Large intestine (tissue), 3 donors: ENCODE measurements around the gene ZNF532. TPM values are rescaled to one million over a fixed set of nuclear protein-coding genes. Genes with fewer than 3 reads are reported as not detected.

Source experiments
- DNase-seq, 2 donors: peaks; one replicate each; pipeline versions ENCODE4 v3.0.0 to v3.0.0-alpha.2; 2013
- H3K27ac ChIP-seq: one replicate; pipeline ENCODE4 v1.5.1; 2013; ENCODE audit warnings: low read length
- H3K27me3 ChIP-seq: 2 replicates; pipeline ENCODE4 v1.6.1; 2013; ENCODE audit warnings: low read length; ENCODE audit not compliant: control insufficient read depth, insufficient read depth
- H3K36me3 ChIP-seq: 2 replicates; pipeline ENCODE4 v1.6.1; 2013; ENCODE audit warnings: low read length; ENCODE audit not compliant: control insufficient read depth, insufficient read depth
- H3K4me1 ChIP-seq: one replicate; pipeline ENCODE4 v1.6.1; 2013; ENCODE audit warnings: low read length; ENCODE audit not compliant: control insufficient read depth, insufficient read depth
- H3K4me3 ChIP-seq: one replicate; pipeline ENCODE4 v1.5.1; 2013; ENCODE audit warnings: low read length
- H3K9me3 ChIP-seq: one replicate; pipeline ENCODE4 v1.6.1; 2013; ENCODE audit warnings: mild to moderate bottlenecking, low read depth, low read length, moderate library complexity; ENCODE audit not compliant: control insufficient read depth
- WGBS: methylation state at CpG from one replicate; pipeline ENCODE4 v1.1.5; 2013; ENCODE audit warnings: low lambda C conversion rate; ENCODE audit not compliant: insufficient coverage; 5-methylcytosine and 5-hydroxymethylcytosine counted together
- polyA plus RNA-seq: library from polyadenylated mRNA; unstranded; fragments of 120-200 nt; gene quantifications from one replicate; pipeline ENCODE4 v1.2.1, GENCODE V29; 2013

ZNF532 gene
- polyA plus RNA-seq, 1 donor = 36.6 TPM

DNA sequence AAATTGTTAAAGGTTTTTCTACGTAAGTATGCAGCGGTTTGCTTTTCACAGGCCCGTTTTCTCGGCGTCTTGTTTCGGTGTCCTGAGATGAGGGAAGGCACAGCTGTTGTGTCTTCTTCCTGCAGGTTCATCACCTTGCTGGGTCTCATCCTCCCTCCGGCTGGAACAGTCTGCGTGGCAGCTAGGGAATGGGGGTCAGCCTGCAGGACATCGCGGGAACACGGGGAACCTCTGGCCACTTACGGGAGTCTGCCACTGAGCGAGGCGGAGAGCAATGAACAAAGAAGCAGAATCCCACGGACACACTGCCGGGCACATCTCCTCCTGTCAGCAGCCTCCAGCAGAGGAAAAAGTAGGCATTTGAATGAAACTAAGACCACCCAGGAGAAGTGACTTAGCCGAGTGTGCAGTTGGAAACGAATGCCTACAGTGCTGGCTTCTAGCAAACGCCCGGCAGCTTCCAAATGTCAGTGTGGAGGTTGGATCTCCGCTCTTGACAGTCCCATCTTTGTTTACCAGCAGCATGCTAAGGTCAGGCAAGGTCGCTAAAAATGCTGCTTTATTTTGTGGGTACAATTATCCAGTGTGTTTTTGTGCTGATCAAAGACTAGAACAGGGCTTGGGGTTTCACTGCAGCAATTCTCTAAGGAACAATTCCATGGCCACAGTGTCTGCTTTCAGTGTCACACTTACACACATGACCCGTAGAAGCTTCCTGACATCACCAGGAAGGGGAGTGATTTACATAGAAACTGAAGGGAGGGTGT lies 165.2 kb downstream of the ZNF532 start:
- H3K4me1 ChIP-seq = no peaks in the 10 kb centered on the region
- no peak for DNase-seq

DNA sequence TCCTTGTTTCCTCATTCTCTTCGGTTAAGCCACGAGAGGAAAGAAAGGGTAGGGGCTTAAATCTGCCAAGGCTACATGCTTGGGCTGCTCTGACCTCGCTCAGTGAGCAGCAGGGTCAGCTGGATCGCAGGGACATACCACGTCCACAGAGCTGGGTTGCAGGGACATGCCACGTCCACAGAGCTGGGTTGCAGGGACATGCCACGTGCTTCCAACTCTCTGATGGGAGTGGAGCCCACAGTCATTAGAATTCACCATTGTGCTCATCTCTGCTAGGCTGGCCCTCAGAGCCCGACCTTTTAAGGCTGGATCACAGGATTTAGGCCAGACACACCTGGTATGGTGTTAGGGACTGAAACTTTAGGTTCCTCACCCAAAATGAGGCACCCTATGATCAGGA lies 167.6 kb downstream of the ZNF532 start:
- H3K27ac ChIP-seq = no peak overlapping the region
- H3K36me3 ChIP-seq = no peaks in the 10 kb centered on the region
- no peaks in the 10 kb centered on the region for H3K27me3 ChIP-seq
- no CpG with 5 or more reads among the region's 8 CpGs for WGBS
- H3K9me3 ChIP-seq = no peaks in the 10 kb centered on the region
- H3K4me1 ChIP-seq = no peaks in the 10 kb centered on the region
- no peak overlapping the region for H3K4me3 ChIP-seq
- DNase-seq = no peak

More for the DNA sequence above, 165.2 kb downstream of the ZNF532 start:
- WGBS = 95% methylated on average over 7 of the region's 23 CpGs
- Histone ChIP-seq H3K4me3 (no peak overlapping the region), H3K36me3 (no peaks in the 10 kb centered on the region), H3K27me3 (no peaks in the 10 kb centered on the region), H3K27ac (no peak overlapping the region), H3K9me3 (no peaks in the 10 kb centered on the region)

DNA sequence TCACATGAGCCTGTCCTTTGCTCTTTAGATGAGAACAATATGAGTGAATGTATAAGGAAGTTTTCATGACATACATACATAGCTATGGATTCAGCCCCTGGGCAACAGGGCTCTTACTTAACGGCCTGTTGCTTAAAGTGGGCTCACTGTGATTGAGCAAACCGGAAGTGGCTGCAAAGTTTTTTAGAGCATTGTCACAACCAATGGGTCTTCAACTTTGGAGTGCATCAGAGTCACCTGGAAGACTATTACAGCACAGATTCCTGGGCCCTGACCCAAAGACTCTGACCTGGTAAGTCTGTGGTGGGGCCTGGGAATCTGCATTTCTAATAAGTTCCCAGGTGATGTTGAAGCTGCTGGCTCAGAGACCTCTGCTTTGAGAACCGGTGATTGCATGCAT lies 168.7 kb downstream of the ZNF532 start:
- H3K36me3 ChIP-seq = no peaks in the 10 kb centered on the region

DNA sequence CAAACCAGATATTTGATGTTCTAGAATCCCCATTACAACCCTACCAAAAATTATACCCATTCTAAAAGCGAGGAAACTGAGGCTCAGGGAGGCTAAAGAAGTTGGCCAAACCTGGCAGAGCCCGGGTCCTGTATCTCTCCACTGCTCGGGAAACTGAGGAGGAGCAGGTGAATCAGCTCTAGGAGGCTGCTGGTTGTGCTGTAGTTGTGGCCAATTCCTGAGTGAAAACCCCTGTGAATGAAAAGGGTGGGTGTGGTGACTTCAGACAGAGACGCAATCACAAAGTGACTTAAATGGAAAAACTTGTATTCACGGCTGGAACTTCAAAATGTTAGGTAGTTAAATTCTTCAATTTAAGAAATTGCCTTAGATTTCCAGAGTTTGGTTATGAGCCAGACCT lies 169.3 kb downstream of the ZNF532 start:
- Histone ChIP-seq H3K27ac (no peak overlapping the region), H3K27me3 (no peaks in the 10 kb centered on the region), H3K4me1 (no peaks in the 10 kb centered on the region), H3K4me3 (no peak overlapping the region), H3K36me3 (no peaks in the 10 kb centered on the region), H3K9me3 (no peaks in the 10 kb centered on the region)
- DNase-seq = no peak
- WGBS = 90% methylated on average over 2 of the region's 5 CpGs

More for the DNA sequence above, 168.7 kb downstream of the ZNF532 start:
- Histone ChIP-seq H3K4me1 (no peaks in the 10 kb centered on the region), H3K9me3 (no peaks in the 10 kb centered on the region), H3K4me3 (no peak overlapping the region), H3K27ac (no peak overlapping the region), H3K27me3 (no peaks in the 10 kb centered on the region)
- no peak for DNase-seq
- WGBS = no CpG with 5 or more reads among the region's 3 CpGs

DNA sequence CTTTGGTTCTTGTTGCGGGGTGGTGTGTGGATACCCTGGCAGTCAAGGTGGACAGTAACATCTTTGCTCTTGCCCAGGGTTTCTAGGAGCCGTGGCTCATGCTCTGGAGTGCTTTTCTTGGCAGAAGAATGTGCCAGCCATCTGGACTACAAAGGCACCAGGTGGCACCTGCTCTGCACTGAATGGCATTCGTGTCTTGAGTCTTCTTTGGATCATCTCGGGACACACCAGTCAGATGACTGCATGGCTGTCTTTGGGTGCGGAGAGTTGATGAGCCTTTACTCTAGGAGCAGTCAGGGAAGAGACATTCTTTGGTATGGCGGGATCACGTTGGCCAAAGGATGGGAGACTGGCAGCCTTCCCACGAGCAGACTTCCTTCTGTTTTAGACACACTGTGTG lies 170.9 kb downstream of the ZNF532 start:
- no CpG with 5 or more reads among the region's 8 CpGs for WGBS
- Histone ChIP-seq H3K4me1 (no peaks in the 10 kb centered on the region), H3K4me3 (no peak overlapping the region)

More for the DNA sequence above, 170.9 kb downstream of the ZNF532 start:
- no peak for DNase-seq
- no peak overlapping the region for H3K27ac ChIP-seq
- no peaks in the 10 kb centered on the region for H3K36me3 ChIP-seq
- H3K27me3 ChIP-seq = no peaks in the 10 kb centered on the region
- no peaks in the 10 kb centered on the region for H3K9me3 ChIP-seq

Other genes starting within 250 kb of the ZNF532 start
- gene ALPK2, start 235.8 kb upstream of the ZNF532 start, polyA plus RNA-seq = 0.36 TPM
- 25.4 TPM for gene MALT1, start 193.4 kb upstream of the ZNF532 start, polyA plus RNA-seq